Activated CD4-positive, alpha-beta T cell treated with anti-CD3 and anti-CD28 coated beads, Interleukin-2, amount 50 U/mL, for 16 hours (primary cell): ENCODE data around the gene CCDC112.

ENCODE experiments used
- DNase-seq: peaks from one replicate; pipeline ENCODE4 v3.0.0-alpha.2; 2020

The CCDC112 gene

GRCh38 chr5:115317320-115317719 is 20.9 kb upstream of the CCDC112 start:
- no peak for DNase-seq

GRCh38 chr5:115313632-115314031 is 17.2 kb upstream of the CCDC112 start:
- no peak for DNase-seq

- no peak for DNase-seq
Observed at GRCh38 chr5:115313052-115313451, 16.6 kb upstream of the CCDC112 start.

- peak; percentile 44 for DNase-seq
Observed at GRCh38 chr5:115309751-115310370, 13.4 kb upstream of the CCDC112 start.

GRCh38 chr5:115308815-115309214 is 12.4 kb upstream of the CCDC112 start:
- DNase-seq: no peak

GRCh38 chr5:115306011-115306536 is 9.6 kb upstream of the CCDC112 start:
- DNase-seq: no peak

- DNase-seq: no peak
Observed at GRCh38 chr5:115304496-115304895, 8.0 kb upstream of the CCDC112 start.

GRCh38 chr5:115298811-115299210 is 2.4 kb upstream of the CCDC112 start:
- DNase-seq: no peak

- no peak for DNase-seq
Observed at GRCh38 chr5:115297031-115297430, 577 bp upstream of the CCDC112 start.

- DNase-seq: no peak
Observed at GRCh38 chr5:115295777-115296123, 704 bp downstream of the CCDC112 start.

- DNase-seq: no peak
Observed at GRCh38 chr5:115291397-115291796, 5.1 kb downstream of the CCDC112 start.

GRCh38 chr5:115289104-115289503 is 7.3 kb downstream of the CCDC112 start:
- DNase-seq: no peak

- no peak for DNase-seq
Observed at GRCh38 chr5:115284021-115284420, 12.4 kb downstream of the CCDC112 start.

- DNase-seq: no peak
Observed at GRCh38 chr5:115282131-115282530, 14.3 kb downstream of the CCDC112 start.

GRCh38 chr5:115274584-115274983 is 21.9 kb downstream of the CCDC112 start:
- DNase-seq: no peak

- no peak for DNase-seq
Observed at GRCh38 chr5:115272297-115272958, 24.0 kb downstream of the CCDC112 start.

- DNase-seq: no peak
Observed at GRCh38 chr5:115271295-115272050, 25.0 kb downstream of the CCDC112 start.

- no peak for DNase-seq
Observed at GRCh38 chr5:115267617-115268016, 28.8 kb downstream of the CCDC112 start.

- DNase-seq: no peak
Observed at GRCh38 chr5:115265220-115265619, 31.2 kb downstream of the CCDC112 start.

GRCh38 chr5:115264786-115265185 is 31.7 kb downstream of the CCDC112 start:
- no peak for DNase-seq

- DNase-seq: no peak
Observed at GRCh38 chr5:115263078-115263380, 33.4 kb downstream of the CCDC112 start.

- peak; percentile 83 for DNase-seq
Observed at GRCh38 chr5:115262321-115263077, 34.0 kb downstream of the CCDC112 start, which contains the start of gene PGGT1B. Gene PGGT1B (minus strand): TSS chr5:115262877. CDS start chr5:115262851, 26 bp downstream.

GRCh38 chr5:115262011-115262320 is 34.5 kb downstream of the CCDC112 start:
- no peak for DNase-seq
